Uterus (tissue), 2 donors: ENCODE data around the gene OR4K1.

Experiments
- CTCF ChIP-seq, 4 experiments: fragments of 200-600 bp in 2 of 4; fragments of 450-650 bp in 2 of 4; sonication (generic) in 2 of 4; IDR thresholded peaks; one replicate each; pipeline ENCODE4 v1.5.1; 2016 to 2019; ENCODE audit warnings: antibody characterized with exemption in 4 of 4, mild to moderate bottlenecking in 2 of 4, moderate library complexity in 1 of 4
- POLR2A ChIP-seq, 2 donors: fragments of 450-650 bp; IDR thresholded peaks; one replicate each; pipeline ENCODE4 v1.6.1; 2016; ENCODE audit warnings: antibody characterized with exemption in 2 of 2, mild to moderate bottlenecking in 1 of 2, moderate library complexity in 1 of 2

DNA sequence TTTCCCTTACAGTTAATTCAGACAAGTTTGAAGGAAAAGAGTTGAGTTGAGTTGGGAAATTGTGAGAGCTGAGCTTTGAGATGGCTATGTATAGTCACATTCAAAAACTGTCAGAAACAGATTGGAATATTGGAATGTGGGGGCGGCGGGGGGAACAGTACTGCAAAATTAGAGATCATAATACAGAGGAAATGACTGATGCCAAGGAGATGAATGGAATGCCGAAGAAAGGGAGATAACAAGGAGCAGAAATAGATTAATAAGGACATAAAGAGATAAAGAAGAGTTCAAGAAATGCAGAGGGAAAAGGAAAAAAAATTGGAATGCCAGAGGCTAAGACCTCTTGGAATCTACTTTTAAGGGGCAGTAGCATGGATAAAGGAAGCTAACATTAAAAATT, 13.5 kb upstream of the OR4K1 start:
- no peak for TF ChIP-seq CTCF (IDR thresholded peaks at IDR 0.05)
- TF ChIP-seq POLR2A (IDR thresholded peaks at IDR 0.05): no peak
